KMS-11 (cell line): ENCODE data around the gene LRRC30.

Experiments used
- H2AFZ ChIP-seq: fragments of 200-600 bp; sonication (generic); 2 replicates; pipeline ENCODE4 v1.6.1; 2016; ENCODE audit warnings: antibody characterized with exemption, mixed run types, low read depth
- H3K27ac ChIP-seq: fragments of 200-600 bp; sonication (generic); 2 replicates; pipeline ENCODE4 v1.6.1; 2016; ENCODE audit warnings: mild to moderate bottlenecking, mixed run types
- H3K27me3 ChIP-seq: fragments of 200-600 bp; sonication (generic); 2 replicates; pipeline ENCODE4 v1.6.1; 2017; ENCODE audit warnings: mild to moderate bottlenecking, low read depth, mixed run types, moderate library complexity; ENCODE audit not compliant: insufficient read depth
- H3K36me3 ChIP-seq: fragments of 200-600 bp; sonication (generic); 2 replicates; pipeline ENCODE4 v1.6.1; 2017; ENCODE audit warnings: mild to moderate bottlenecking, mixed run types; ENCODE audit not compliant: insufficient read depth
- H3K4me1 ChIP-seq: fragments of 200-600 bp; sonication (generic); 2 replicates; pipeline ENCODE4 v1.6.1; 2016; ENCODE audit warnings: mild to moderate bottlenecking, low read depth, mixed run types; ENCODE audit not compliant: poor library complexity, severe bottlenecking
- H3K4me2 ChIP-seq: fragments of 200-600 bp; sonication (generic); 2 replicates; pipeline ENCODE4 v1.7.0; 2016; ENCODE audit warnings: mild to moderate bottlenecking, mixed run types
- H3K4me3 ChIP-seq: fragments of 200-600 bp; sonication (generic); IDR thresholded peaks from 2 replicates; pipeline ENCODE4 v1.6.1; 2017; ENCODE audit warnings: low read depth, low read length, mixed read lengths; ENCODE audit not compliant: insufficient read depth
- H3K79me2 ChIP-seq: fragments of 200-600 bp; sonication (generic); 2 replicates; pipeline ENCODE4 v1.6.1; 2016; ENCODE audit warnings: low read depth, mixed run types; ENCODE audit not compliant: insufficient read depth
- H3K9ac ChIP-seq: fragments of 200-600 bp; sonication (generic); 2 replicates; pipeline ENCODE4 v1.6.1; 2016; ENCODE audit warnings: mild to moderate bottlenecking, mixed run types
- H4K20me1 ChIP-seq: fragments of 200-600 bp; sonication (generic); 2 replicates; pipeline ENCODE4 v1.6.1; 2016; ENCODE audit warnings: mild to moderate bottlenecking, mixed run types; ENCODE audit not compliant: insufficient read depth
- TF ChIP-seq, protein P1 (sequence below): fragments of 200-600 bp; sonication (generic); conservative IDR thresholded peaks from 2 replicates; pipeline ENCODE4 v1.6.1; 2017; ENCODE audit warnings: low read depth, mild to moderate bottlenecking, antibody characterized with exemption, low read length, moderate library complexity, mixed read lengths

Gene LRRC30

DNA sequence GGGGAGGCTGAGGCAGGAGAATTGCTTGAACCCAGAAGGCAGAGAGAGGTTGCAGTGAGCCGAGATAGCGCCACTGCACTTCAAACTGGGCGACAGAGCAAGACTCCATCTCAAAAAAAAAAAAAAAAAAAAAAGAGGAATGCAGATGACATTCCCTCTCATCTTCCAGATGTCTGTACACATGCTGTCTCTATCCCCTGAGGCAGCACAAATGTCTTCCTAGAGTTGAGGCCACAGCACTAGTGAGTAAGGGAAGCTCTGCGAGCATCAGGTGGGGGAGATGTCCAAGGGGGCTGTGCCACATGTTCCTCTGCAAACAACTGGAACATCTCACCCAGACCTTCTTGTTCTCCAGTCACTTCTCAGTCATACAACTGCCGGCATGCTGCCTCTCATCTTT, 35.6 kb upstream of the LRRC30 start:
- Histone ChIP-seq H4K20me1 (no peaks in the 10 kb centered on the region), H3K4me2 (no peak overlapping the region), H3K4me3 (no peak overlapping the region), H2AFZ (no peak overlapping the region), H3K79me2 (no peaks in the 10 kb centered on the region), H3K36me3 (no peaks in the 10 kb centered on the region), H3K27me3 (no peaks in the 10 kb centered on the region), H3K4me1 (no peaks in the 10 kb centered on the region), H3K27ac (no peak overlapping the region), H3K9ac (no peak overlapping the region)
- TF ChIP-seq, protein P1, sequence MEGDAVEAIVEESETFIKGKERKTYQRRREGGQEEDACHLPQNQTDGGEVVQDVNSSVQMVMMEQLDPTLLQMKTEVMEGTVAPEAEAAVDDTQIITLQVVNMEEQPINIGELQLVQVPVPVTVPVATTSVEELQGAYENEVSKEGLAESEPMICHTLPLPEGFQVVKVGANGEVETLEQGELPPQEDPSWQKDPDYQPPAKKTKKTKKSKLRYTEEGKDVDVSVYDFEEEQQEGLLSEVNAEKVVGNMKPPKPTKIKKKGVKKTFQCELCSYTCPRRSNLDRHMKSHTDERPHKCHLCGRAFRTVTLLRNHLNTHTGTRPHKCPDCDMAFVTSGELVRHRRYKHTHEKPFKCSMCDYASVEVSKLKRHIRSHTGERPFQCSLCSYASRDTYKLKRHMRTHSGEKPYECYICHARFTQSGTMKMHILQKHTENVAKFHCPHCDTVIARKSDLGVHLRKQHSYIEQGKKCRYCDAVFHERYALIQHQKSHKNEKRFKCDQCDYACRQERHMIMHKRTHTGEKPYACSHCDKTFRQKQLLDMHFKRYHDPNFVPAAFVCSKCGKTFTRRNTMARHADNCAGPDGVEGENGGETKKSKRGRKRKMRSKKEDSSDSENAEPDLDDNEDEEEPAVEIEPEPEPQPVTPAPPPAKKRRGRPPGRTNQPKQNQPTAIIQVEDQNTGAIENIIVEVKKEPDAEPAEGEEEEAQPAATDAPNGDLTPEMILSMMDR = no peak

DNA sequence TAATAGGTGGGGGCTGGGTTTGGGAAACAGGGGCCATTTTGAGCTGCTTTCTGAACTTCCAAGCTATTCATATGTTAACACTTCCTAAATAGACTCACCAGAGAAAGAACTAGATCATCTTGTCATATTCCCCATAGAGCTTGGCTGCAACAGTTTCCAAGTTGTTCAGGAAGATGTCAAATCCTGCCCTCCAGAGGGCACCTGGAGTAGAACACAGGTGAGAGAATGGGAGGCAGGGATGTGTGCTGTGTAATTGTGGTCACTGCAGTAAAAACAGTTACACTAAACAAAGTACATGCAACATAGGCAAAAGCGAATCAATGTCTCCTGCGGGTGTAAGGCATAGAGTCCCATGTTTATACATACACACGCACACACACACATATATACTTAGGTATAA, 34.5 kb upstream of the LRRC30 start:
- no peak overlapping the region for H3K4me3 ChIP-seq
- no peaks in the 10 kb centered on the region for H3K36me3 ChIP-seq
- no peaks in the 10 kb centered on the region for H3K4me1 ChIP-seq
- H3K27ac ChIP-seq = no peak overlapping the region
- H4K20me1 ChIP-seq = no peaks in the 10 kb centered on the region
- H3K27me3 ChIP-seq = no peaks in the 10 kb centered on the region
- H3K4me2 ChIP-seq = no peak overlapping the region
- TF ChIP-seq, protein P1 = no peak
- H2AFZ ChIP-seq = no peak overlapping the region
- no peak overlapping the region for H3K9ac ChIP-seq
- no peaks in the 10 kb centered on the region for H3K79me2 ChIP-seq

DNA sequence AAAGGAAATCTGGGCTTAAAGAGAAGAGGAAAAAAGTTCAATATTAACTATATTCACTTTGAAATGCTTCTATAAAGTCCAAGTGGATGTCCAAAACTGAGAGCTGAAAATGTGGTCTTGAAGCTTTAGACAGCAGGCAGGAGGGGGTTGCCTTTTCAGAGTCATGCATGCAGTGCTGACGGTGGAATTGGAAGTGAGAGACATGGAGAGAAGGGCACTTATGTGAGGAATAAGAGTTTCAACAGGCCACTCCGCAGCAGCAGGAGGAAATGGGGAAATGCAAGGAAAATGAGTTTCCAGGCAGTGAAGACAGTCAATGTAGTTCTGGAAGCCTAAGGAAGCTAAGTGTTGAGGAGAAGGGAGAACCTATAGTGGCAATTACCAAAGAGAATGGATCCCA, 33.0 kb upstream of the LRRC30 start:
- no peaks in the 10 kb centered on the region for H3K27me3 ChIP-seq
- no peak overlapping the region for H3K4me3 ChIP-seq
- H4K20me1 ChIP-seq = no peaks in the 10 kb centered on the region
- no peak overlapping the region for H3K9ac ChIP-seq
- no peaks in the 10 kb centered on the region for H3K79me2 ChIP-seq
- H3K27ac ChIP-seq = no peak overlapping the region
- no peaks in the 10 kb centered on the region for H3K36me3 ChIP-seq
- TF ChIP-seq, protein P1 = no peak
- H3K4me2 ChIP-seq = no peak overlapping the region
- no peaks in the 10 kb centered on the region for H3K4me1 ChIP-seq
- H2AFZ ChIP-seq = no peak overlapping the region

DNA sequence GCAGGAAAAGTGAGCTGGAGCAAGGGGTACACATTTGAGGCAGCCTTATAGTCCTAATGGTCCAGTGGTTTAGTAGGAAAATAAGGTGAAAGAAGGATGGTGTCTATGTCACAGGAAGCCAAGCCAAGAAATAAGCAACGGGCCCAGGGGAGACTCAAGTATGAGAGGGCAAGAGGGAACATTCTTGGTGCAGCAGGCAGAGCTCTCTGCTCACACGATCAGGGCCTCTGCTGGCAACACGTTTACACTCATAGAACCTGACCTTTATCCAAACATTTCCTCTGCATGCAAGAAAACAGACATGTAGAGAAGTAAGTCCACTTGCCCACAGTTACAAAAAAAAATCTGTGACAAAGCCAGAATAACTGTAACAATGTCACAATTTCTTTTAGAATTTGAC, 32.6 kb upstream of the LRRC30 start:
- Histone ChIP-seq H3K27ac (no peak overlapping the region), H2AFZ (no peak overlapping the region)
- TF ChIP-seq, protein P1 = no peak

More for the DNA sequence above, 32.6 kb upstream of the LRRC30 start:
- H3K79me2 ChIP-seq = no peaks in the 10 kb centered on the region
- H3K4me2 ChIP-seq = no peak overlapping the region
- H3K36me3 ChIP-seq = no peaks in the 10 kb centered on the region
- H3K9ac ChIP-seq = no peak overlapping the region
- H3K4me1 ChIP-seq = no peaks in the 10 kb centered on the region
- H3K27me3 ChIP-seq = no peaks in the 10 kb centered on the region
- H3K4me3 ChIP-seq = no peak overlapping the region
- no peaks in the 10 kb centered on the region for H4K20me1 ChIP-seq
